Panc1 (cell line): ENCODE measurements around the gene SHISAL2B. TPM values are rescaled to one million over a fixed set of nuclear protein-coding genes. Genes with fewer than 3 reads are reported as not detected.

ENCODE experiments used
- ATAC-seq: fragments of 200-7000 bp; cut with Tn5 transposase; 2 replicates; pipeline ENCODE4 v1.9.1; 2020; ENCODE audit warnings: mild to moderate bottlenecking, moderate library complexity
- BruUV-seq: library from RNA; stranded (reverse); fragments of 400-500 nt; replicated peaks from 2 replicates; lab custom pipeline; 2021; lab: Mats Ljungman, UMichigan
- CTCF ChIA-PET: fragments of 300-600 bp; sonication (Branson Sonifier 250); formaldehyde crosslinking; loops from one replicate; lab custom pipeline; 2022; ENCODE audit warnings: antibody characterized with exemption; lab: Charles Lee
- POLR2A ChIA-PET: fragments of 300-600 bp; sonication (Branson Sonifier 250); formaldehyde crosslinking; loops from one replicate; lab custom pipeline; 2022; ENCODE audit warnings: antibody characterized with exemption; lab: Charles Lee
- DNase-seq: peaks from one replicate; pipeline ENCODE4 v3.0.0-alpha.2; 2010; ENCODE audit warnings: low read depth, low spot score
- H3K27ac ChIP-seq: 2 replicates; pipeline ENCODE4 v1.5.1; 2011; ENCODE audit warnings: mild to moderate bottlenecking, low read length, inconsistent platforms
- H3K27me3 ChIP-seq: fragments of 200-500 bp; sonication (Bioruptor generic); 2 replicates; pipeline ENCODE4 v1.6.0; 2014; ENCODE audit warnings: low read length, inconsistent platforms; ENCODE audit not compliant: control insufficient read depth, insufficient read depth
- H3K36me3 ChIP-seq: fragments of 200-500 bp; sonication (Bioruptor generic); 2 replicates; pipeline ENCODE4 v1.5.1; 2014; ENCODE audit warnings: inconsistent platforms, mild to moderate bottlenecking, low read length, moderate library complexity; ENCODE audit not compliant: control insufficient read depth, insufficient read depth
- H3K4me1 ChIP-seq: 2 replicates; pipeline ENCODE4 v1.5.1; 2011; ENCODE audit warnings: inconsistent platforms, mild to moderate bottlenecking, low read length, moderate library complexity; ENCODE audit not compliant: control insufficient read depth, insufficient read depth
- H3K4me3 ChIP-seq, 2 experiments: 2 replicates each; pipeline ENCODE4 v1.5.1; 2011 to 2012; ENCODE audit warnings: low read depth in 2 of 2, low read length in 2 of 2, mild to moderate bottlenecking in 2 of 2, inconsistent platforms in 1 of 2, moderate library complexity in 1 of 2
- H3K9me3 ChIP-seq: fragments of 200-500 bp; sonication (Bioruptor generic); 2 replicates; pipeline ENCODE4 v1.5.1; 2014; ENCODE audit warnings: low read depth, mild to moderate bottlenecking, inconsistent platforms, low read length, moderate library complexity; ENCODE audit not compliant: control insufficient read depth, insufficient read depth
- POLR2AphosphoS5 ChIP-seq: IDR thresholded peaks from 2 replicates; pipeline ENCODE4 v1.6.1; 2012; ENCODE audit warnings: mild to moderate bottlenecking, low read depth, low read length, moderate library complexity
- REST ChIP-seq, 2 experiments: IDR thresholded peaks; 2 replicates each; pipeline ENCODE4 v1.6.1; 2011 to 2012; ENCODE audit warnings: low read depth in 2 of 2, control low read depth in 1 of 2, low read length in 1 of 2, mild to moderate bottlenecking in 1 of 2, moderate library complexity in 1 of 2; ENCODE audit not compliant: insufficient read depth in 1 of 2
- SIN3A ChIP-seq: IDR thresholded peaks from 2 replicates; pipeline ENCODE4 v1.6.1; 2012; ENCODE audit warnings: low read depth, mild to moderate bottlenecking, low read length, moderate library complexity, borderline replicate concordance; ENCODE audit not compliant: insufficient read depth
- TCF7L2 ChIP-seq: IDR thresholded peaks from 2 replicates; pipeline ENCODE4 v1.6.1; 2011; ENCODE audit warnings: mild to moderate bottlenecking, low read depth, low read length, inconsistent platforms
- in situ Hi-C: cut with HindIII; loops from 2 replicates; pipeline ENCODE4 v1.10.0; 2016; ENCODE audit warnings: low sequenced_read_pairs, low pct_unique_long_range_greater_than_20kb
- intact Hi-C: fragments of 100-400 bp; cut with micrococcal nuclease; formaldehyde crosslinking; loops from one replicate; pipeline ENCODE4 v1.10.0; 2022; ENCODE audit not compliant: unreplicated experiment
- total RNA-seq: library from RNA; stranded (reverse); gene quantifications from one replicate; pipeline ENCODE4 v1.2.1, GENCODE V29; 2021; ENCODE audit not compliant: unreplicated experiment
- TF ChIP-seq, protein P1 (sequence below): fragments of 450-650 bp; IDR thresholded peaks from 2 replicates; pipeline ENCODE4 v1.5.1; 2017; ENCODE audit warnings: mild to moderate bottlenecking

Gene SHISAL2B
- total RNA-seq, 1 experiment from 2014 or later, result not detected

- Histone ChIP-seq H3K27ac (no peak overlapping the region), H3K4me3 (no peak overlapping the region), H3K36me3 (no peaks in the 10 kb centered on the region), H3K27me3 (no peaks in the 10 kb centered on the region), H3K9me3 (no peaks in the 10 kb centered on the region), H3K4me1 (no peaks in the 10 kb centered on the region)
- TF ChIP-seq, protein P1, sequence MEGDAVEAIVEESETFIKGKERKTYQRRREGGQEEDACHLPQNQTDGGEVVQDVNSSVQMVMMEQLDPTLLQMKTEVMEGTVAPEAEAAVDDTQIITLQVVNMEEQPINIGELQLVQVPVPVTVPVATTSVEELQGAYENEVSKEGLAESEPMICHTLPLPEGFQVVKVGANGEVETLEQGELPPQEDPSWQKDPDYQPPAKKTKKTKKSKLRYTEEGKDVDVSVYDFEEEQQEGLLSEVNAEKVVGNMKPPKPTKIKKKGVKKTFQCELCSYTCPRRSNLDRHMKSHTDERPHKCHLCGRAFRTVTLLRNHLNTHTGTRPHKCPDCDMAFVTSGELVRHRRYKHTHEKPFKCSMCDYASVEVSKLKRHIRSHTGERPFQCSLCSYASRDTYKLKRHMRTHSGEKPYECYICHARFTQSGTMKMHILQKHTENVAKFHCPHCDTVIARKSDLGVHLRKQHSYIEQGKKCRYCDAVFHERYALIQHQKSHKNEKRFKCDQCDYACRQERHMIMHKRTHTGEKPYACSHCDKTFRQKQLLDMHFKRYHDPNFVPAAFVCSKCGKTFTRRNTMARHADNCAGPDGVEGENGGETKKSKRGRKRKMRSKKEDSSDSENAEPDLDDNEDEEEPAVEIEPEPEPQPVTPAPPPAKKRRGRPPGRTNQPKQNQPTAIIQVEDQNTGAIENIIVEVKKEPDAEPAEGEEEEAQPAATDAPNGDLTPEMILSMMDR, result no peak
- TF ChIP-seq SIN3A (no peak), TCF7L2 (no peak), REST (IDR thresholded peaks at IDR 0.05; ENCODE audit: insufficient read depth in 1 of 2, low read depth in 2 of 2, low read length in 1 of 2) (no peak), POLR2AphosphoS5 (no peak)
- POLR2A ChIA-PET, result no interaction called here
- intact Hi-C loops, result no loop called here
- ATAC-seq, result no peak
- in situ Hi-C loops, result no loop called here
- CTCF ChIA-PET, result no interaction called here
- BruUV-seq, result no TSS peak
- no peak for DNase-seq
Measured at GRCh38 chr5:64653766-64654560, 36.3 kb upstream of the SHISAL2B start.

DNA sequence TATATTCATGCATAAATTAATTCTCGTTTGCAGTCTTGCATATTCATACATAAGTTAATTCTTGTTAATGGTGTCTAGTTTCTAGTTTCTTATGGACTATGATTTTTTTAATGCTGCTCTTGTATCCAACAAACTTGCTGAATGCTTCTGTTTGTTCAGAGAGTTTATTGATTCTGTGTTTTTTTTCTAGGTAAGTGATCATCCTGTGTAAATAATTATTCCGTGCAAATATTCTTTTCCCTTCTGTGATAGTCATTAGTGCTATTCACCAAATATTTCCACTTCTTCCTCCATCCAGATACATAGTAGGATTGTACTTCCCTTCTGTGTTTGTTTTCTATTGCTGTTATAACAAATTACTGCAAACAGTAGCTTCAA, 35.8 kb upstream of the SHISAL2B start:
- Histone ChIP-seq H3K4me1 (no peaks in the 10 kb centered on the region), H3K27me3 (no peaks in the 10 kb centered on the region), H3K4me3 (no peak overlapping the region), H3K36me3 (no peaks in the 10 kb centered on the region), H3K27ac (no peak overlapping the region), H3K9me3 (no peaks in the 10 kb centered on the region)
- ATAC-seq (no peak), DNase-seq (no peak)
- BruUV-seq, result no TSS peak
- in situ Hi-C loops (no loop called here), intact Hi-C loops (no loop called here)
- ChIA-PET POLR2A (no interaction called here), CTCF (no interaction called here)
- TF ChIP-seq TCF7L2 (no peak), SIN3A (no peak), POLR2AphosphoS5 (no peak), REST (IDR thresholded peaks at IDR 0.05; ENCODE audit: insufficient read depth in 1 of 2, low read depth in 2 of 2, low read length in 1 of 2) (no peak)
- TF ChIP-seq, protein P1, result no peak
